PC-9 (cell line): ENCODE measurements around the gene SRSF11. TPM values are rescaled to one million over a fixed set of nuclear protein-coding genes. Genes with fewer than 3 reads are reported as not detected.

Experiments
- BruUV-seq: library from RNA; stranded (reverse); fragments of 400-500 nt; replicated peaks from 2 replicates; lab custom pipeline; 2021; lab: Mats Ljungman, UMichigan
- CTCF ChIA-PET: fragments of 300-600 bp; sonication (Branson Sonifier 250); formaldehyde crosslinking; loops from one replicate; lab custom pipeline; 2022; ENCODE audit warnings: antibody characterized with exemption; lab: Charles Lee
- POLR2A ChIA-PET: fragments of 300-600 bp; sonication (Branson Sonifier 250); formaldehyde crosslinking; loops from one replicate; lab custom pipeline; 2022; ENCODE audit warnings: antibody characterized with exemption; ENCODE audit not compliant: unreplicated experiment; lab: Charles Lee
- DNase-seq, 2 experiments: peaks; one replicate each; pipeline versions ENCODE4 v3.0.0 to v3.0.0-alpha.2; 2015 to 2022; ENCODE audit warnings: mixed read lengths in 1 of 2
- H2AFZ ChIP-seq: fragments of 200-600 bp; sonication (generic); 2 replicates; pipeline ENCODE4 v1.8.1; 2017; ENCODE audit warnings: antibody characterized with exemption
- H3F3A ChIP-seq: fragments of 200-600 bp; sonication (generic); 2 replicates; pipeline ENCODE4 v1.8.1; 2017; ENCODE audit warnings: antibody characterized with exemption, mild to moderate bottlenecking, low read depth; ENCODE audit not compliant: insufficient read depth
- H3K27ac ChIP-seq: fragments of 200-600 bp; sonication (generic); 2 replicates; pipeline ENCODE4 v1.6.1; 2016; ENCODE audit warnings: mixed run types
- H3K27me3 ChIP-seq: fragments of 200-600 bp; sonication (generic); 2 replicates; pipeline ENCODE4 v1.6.1; 2016; ENCODE audit warnings: low read depth, mixed run types; ENCODE audit not compliant: insufficient read depth
- H3K36me3 ChIP-seq: fragments of 200-600 bp; sonication (generic); 2 replicates; pipeline ENCODE4 v1.6.1; 2016; ENCODE audit warnings: low read depth, mixed run types
- H3K4me1 ChIP-seq: fragments of 200-600 bp; sonication (generic); replicated peaks from 2 replicates; pipeline ENCODE4 v1.6.1; 2016; ENCODE audit warnings: mixed run types; ENCODE audit not compliant: insufficient read depth
- H3K4me2 ChIP-seq: fragments of 200-600 bp; sonication (generic); 2 replicates; pipeline ENCODE4 v1.6.1; 2017; ENCODE audit warnings: mixed run types
- H3K4me3 ChIP-seq: fragments of 200-600 bp; sonication (generic); 2 replicates; pipeline ENCODE4 v1.6.1; 2016; ENCODE audit warnings: mixed run types
- H3K79me2 ChIP-seq: fragments of 200-600 bp; sonication (generic); 2 replicates; pipeline ENCODE4 v1.6.1; 2017; ENCODE audit warnings: low read depth, mixed run types
- H3K9me2 ChIP-seq: fragments of 200-600 bp; sonication (generic); 2 replicates; pipeline ENCODE4 v1.8.1; 2017; ENCODE audit warnings: mild to moderate bottlenecking; ENCODE audit not compliant: insufficient read depth
- H3K9me3 ChIP-seq: fragments of 200-600 bp; sonication (generic); 2 replicates; pipeline ENCODE4 v1.8.1; 2016; ENCODE audit warnings: low read depth; ENCODE audit not compliant: insufficient read depth
- H4K20me1 ChIP-seq: fragments of 200-600 bp; sonication (generic); 2 replicates; pipeline ENCODE4 v1.8.1; 2017; ENCODE audit not compliant: insufficient read depth
- CTCF ChIP-seq: fragments of 200-600 bp; sonication (generic); conservative IDR thresholded peaks from 2 replicates; pipeline ENCODE4 v1.6.1; 2017; ENCODE audit warnings: mixed run types, antibody characterized with exemption, mild to moderate bottlenecking, moderate library complexity
- EZH2 ChIP-seq: fragments of 200-600 bp; sonication (generic); IDR thresholded peaks from 2 replicates; pipeline ENCODE4 v1.8.0; 2017; ENCODE audit warnings: antibody characterized with exemption, low read depth
- intact Hi-C: fragments of 100-400 bp; cut with micrococcal nuclease; formaldehyde crosslinking; loops from one replicate; pipeline ENCODE4 v1.10.0; 2022; ENCODE audit not compliant: unreplicated experiment
- total RNA-seq: library from RNA; stranded (reverse); gene quantifications from 2 replicates; pipeline ENCODE4 v1.2.3, GENCODE V29; 2021

Gene SRSF11
- total RNA-seq, 1 experiment from 2014 or later = 199 TPM

GRCh38 chr1:70195342-70195741 lies 25.8 kb upstream of the SRSF11 start:
- Histone ChIP-seq H3K4me1 (no peaks in the 10 kb centered on the region), H3F3A (no peaks in the 10 kb centered on the region), H3K4me2 (no peak overlapping the region), H3K27ac (no peak overlapping the region), H3K36me3 (no peaks in the 10 kb centered on the region), H3K4me3 (no peak overlapping the region), H3K9me2 (no peaks in the 10 kb centered on the region; the same call in 1 of the 2 replicates), H4K20me1 (no peaks in the 10 kb centered on the region; the same call in 1 of the 2 replicates), H3K27me3 (no peaks in the 10 kb centered on the region), H3K9me3 (no peaks in the 10 kb centered on the region), H3K79me2 (peaks cover 24% of the 10 kb centered on the region), H2AFZ (no peak overlapping the region)
- intact Hi-C loops = no loop called here
- BruUV-seq = no TSS peak
- no peak for DNase-seq
- ChIA-PET CTCF (no interaction called here), POLR2A (no interaction called here)
- no peak for TF ChIP-seq EZH2
- TF ChIP-seq CTCF = no peak

- no peaks in the 10 kb centered on the region for H3K27me3 ChIP-seq
- no peak for TF ChIP-seq CTCF
- TF ChIP-seq EZH2 = no peak
- no peak overlapping the region for H3K4me2 ChIP-seq
- no peaks in the 10 kb centered on the region for H3F3A ChIP-seq
- no peak overlapping the region for H3K27ac ChIP-seq
- H4K20me1 ChIP-seq = no peaks in the 10 kb centered on the region; the same call in 1 of the 2 replicates
- no peaks in the 10 kb centered on the region; the same call in 1 of the 2 replicates for H3K9me2 ChIP-seq
- peaks cover 33% of the 10 kb centered on the region for H3K79me2 ChIP-seq
- no peaks in the 10 kb centered on the region for H3K36me3 ChIP-seq
- no peaks in the 10 kb centered on the region for H3K4me1 ChIP-seq
- CTCF ChIA-PET = no interaction called here
- no peaks in the 10 kb centered on the region for H3K9me3 ChIP-seq
- H2AFZ ChIP-seq = no peak overlapping the region
- POLR2A ChIA-PET = no interaction called here
- DNase-seq = no peak
- intact Hi-C loops = no loop called here
- no peak overlapping the region for H3K4me3 ChIP-seq
- BruUV-seq = no TSS peak
Observed at GRCh38 chr1:70196333-70196732, 24.8 kb upstream of the SRSF11 start.

- H3K27ac ChIP-seq = no peak overlapping the region
- peaks cover 53% of the 10 kb centered on the region for H3K79me2 ChIP-seq
- TF ChIP-seq EZH2 (no peak), CTCF (no peak)
- no peaks in the 10 kb centered on the region for H3K9me3 ChIP-seq
- H3K27me3 ChIP-seq = no peaks in the 10 kb centered on the region
- no TSS peak for BruUV-seq
- H3F3A ChIP-seq = no peaks in the 10 kb centered on the region
- no peak overlapping the region for H3K4me3 ChIP-seq
- H3K4me1 ChIP-seq = peaks cover 9% of the 10 kb centered on the region
- no peaks in the 10 kb centered on the region; the same call in 1 of the 2 replicates for H4K20me1 ChIP-seq
- no peak for DNase-seq
- CTCF ChIA-PET = no interaction called here
- intact Hi-C loops = loop anchor here (10.0 kb wide), 1 partner anchor 165 kb away; no protein-coding TSS in a partner anchor
- H3K9me2 ChIP-seq = no peaks in the 10 kb centered on the region; the same call in 1 of the 2 replicates
- H2AFZ ChIP-seq = no peak overlapping the region
- no peak overlapping the region for H3K4me2 ChIP-seq
- POLR2A ChIA-PET = no interaction called here
- no peaks in the 10 kb centered on the region for H3K36me3 ChIP-seq
Observed at GRCh38 chr1:70200065-70200464, 21.1 kb upstream of the SRSF11 start.
